H9 (cell line): ENCODE results near the gene FBXO10. TPM values are rescaled to one million over a fixed set of nuclear protein-coding genes. Genes with fewer than 3 reads are reported as not detected.

Experiments
- DNase-seq: peaks from one replicate; pipeline ENCODE4 v3.0.0-alpha.2; 2017
- H2AFZ ChIP-seq: one replicate; pipeline ENCODE4 v1.6.1; 2013; ENCODE audit warnings: mild to moderate bottlenecking, low read length, control low read depth, moderate library complexity
- H2AK5ac ChIP-seq: 2 replicates; pipeline ENCODE4 v1.6.1; 2013; ENCODE audit warnings: low read length, control low read depth, mixed read lengths; ENCODE audit not compliant: insufficient read length
- H2BK120ac ChIP-seq: one replicate; pipeline ENCODE4 v1.6.1; 2013; ENCODE audit warnings: low read depth, mild to moderate bottlenecking, low read length, control low read depth, inconsistent platforms; ENCODE audit not compliant: poor library complexity, severe bottlenecking
- H2BK12ac ChIP-seq: 2 replicates; pipeline ENCODE4 v1.6.1; 2013; ENCODE audit warnings: low read length, control low read depth, mixed read lengths, low read depth; ENCODE audit not compliant: insufficient read length
- H2BK15ac ChIP-seq: 2 replicates; pipeline ENCODE4 v1.6.1; 2013; ENCODE audit warnings: low read depth, low read length, control low read depth
- H2BK20ac ChIP-seq: one replicate; pipeline ENCODE4 v1.6.1; 2013; ENCODE audit warnings: low read depth, mild to moderate bottlenecking, low read length, control low read depth, inconsistent platforms; ENCODE audit not compliant: poor library complexity, severe bottlenecking
- H2BK5ac ChIP-seq: 2 replicates; pipeline ENCODE4 v1.6.1; 2013; ENCODE audit warnings: low read length, control low read depth, mixed read lengths; ENCODE audit not compliant: insufficient read length
- H3K14ac ChIP-seq: 2 replicates; pipeline ENCODE4 v1.6.1; 2013; ENCODE audit warnings: low read length, control low read depth; ENCODE audit not compliant: insufficient read depth
- H3K18ac ChIP-seq: 2 replicates; pipeline ENCODE4 v1.6.1; 2013; ENCODE audit warnings: low read depth, mild to moderate bottlenecking, mixed read lengths, low read length, control low read depth; ENCODE audit not compliant: insufficient read length
- H3K23ac ChIP-seq: 2 replicates; pipeline ENCODE4 v1.6.1; 2013; ENCODE audit warnings: low read length, control low read depth, mixed read lengths, low read depth; ENCODE audit not compliant: insufficient read length
- H3K23me2 ChIP-seq: 2 replicates; pipeline ENCODE4 v1.6.1; 2013; ENCODE audit warnings: low read depth, mild to moderate bottlenecking, mixed read lengths, low read length, control low read depth; ENCODE audit not compliant: insufficient read length, poor library complexity, severe bottlenecking
- H3K27ac ChIP-seq: 2 replicates; pipeline ENCODE4 v1.5.1; 2013; ENCODE audit warnings: low read length, control low read depth, mixed read lengths, low read depth; ENCODE audit not compliant: insufficient read length
- H3K27me3 ChIP-seq: 2 replicates; pipeline ENCODE4 v1.6.1; 2013; ENCODE audit warnings: low read length, control low read depth, inconsistent platforms; ENCODE audit not compliant: insufficient read depth
- H3K4ac ChIP-seq: 2 replicates; pipeline ENCODE4 v1.6.1; 2013; ENCODE audit warnings: low read depth, mild to moderate bottlenecking, control low read depth, inconsistent platforms, low read length, moderate library complexity
- H3K4me1 ChIP-seq: 2 replicates; pipeline ENCODE4 v1.6.1; 2013; ENCODE audit warnings: low read length, control low read depth, inconsistent platforms; ENCODE audit not compliant: insufficient read depth
- H3K4me2 ChIP-seq: 2 replicates; pipeline ENCODE4 v1.6.1; 2013; ENCODE audit warnings: low read length, control low read depth, mixed read lengths; ENCODE audit not compliant: insufficient read length, insufficient read depth
- H3K56ac ChIP-seq: 2 replicates; pipeline ENCODE4 v1.6.1; 2013; ENCODE audit warnings: low read depth, mild to moderate bottlenecking, mixed read lengths, low read length, control low read depth; ENCODE audit not compliant: insufficient read length
- H3K79me1 ChIP-seq: 2 replicates; pipeline ENCODE4 v1.6.1; 2013; ENCODE audit warnings: low read depth, mild to moderate bottlenecking, moderate library complexity, low read length, control low read depth, inconsistent platforms; ENCODE audit not compliant: insufficient read depth, poor library complexity, severe bottlenecking
- H3K79me2 ChIP-seq: 2 replicates; pipeline ENCODE4 v1.6.1; 2013; ENCODE audit warnings: low read length, control low read depth, inconsistent platforms; ENCODE audit not compliant: insufficient read depth
- H3K9ac ChIP-seq: 2 replicates; pipeline ENCODE4 v1.6.1; 2013; ENCODE audit warnings: low read length, control low read depth, mixed read lengths; ENCODE audit not compliant: insufficient read length; ENCODE audit errors: extremely low read depth
- H3K9me3 ChIP-seq: one replicate; pipeline ENCODE4 v1.6.1; 2013; ENCODE audit warnings: low read depth, low read length, inconsistent platforms; ENCODE audit not compliant: control insufficient read depth
- H3T11ph ChIP-seq: one replicate; pipeline ENCODE4 v1.6.1; 2013; ENCODE audit warnings: mild to moderate bottlenecking, low read length, control low read depth, inconsistent platforms
- H4K20me1 ChIP-seq: one replicate; pipeline ENCODE4 v1.6.1; 2013; ENCODE audit not compliant: control insufficient read depth, insufficient read length, insufficient read depth
- H4K5ac ChIP-seq: 2 replicates; pipeline ENCODE4 v1.6.1; 2013; ENCODE audit warnings: low read depth, mild to moderate bottlenecking, mixed read lengths, low read length, control low read depth; ENCODE audit not compliant: insufficient read length
- H4K8ac ChIP-seq: replicated peaks from 2 replicates; pipeline ENCODE4 v1.6.1; 2013; ENCODE audit warnings: low read length, control low read depth, mixed read lengths, low read depth; ENCODE audit not compliant: insufficient read length
- H4K91ac ChIP-seq: 2 replicates; pipeline ENCODE4 v1.6.1; 2013; ENCODE audit warnings: low read depth, mild to moderate bottlenecking, moderate library complexity, mixed read lengths, low read length, control low read depth; ENCODE audit not compliant: insufficient read length
- H3K27ac Mint-ChIP-seq, 3 experiments: 2 replicates in 2 of 3; 3 replicates in 1 of 3; pipeline ENCODE4 v1.8.0; 2020 to 2021; ENCODE audit warnings: mixed read lengths in 3 of 3, mild to moderate bottlenecking in 1 of 3, moderate library complexity in 1 of 3
- H3K27me3 Mint-ChIP-seq: 2 replicates; pipeline ENCODE4 v1.8.0; 2021; ENCODE audit warnings: low read depth, mild to moderate bottlenecking, moderate library complexity, mixed read lengths
- H3K36me3 Mint-ChIP-seq, 3 experiments: 2 replicates in 2 of 3; 3 replicates in 1 of 3; pipeline ENCODE4 v1.8.0; 2020 to 2021; ENCODE audit warnings: low read depth in 3 of 3, mixed read lengths in 3 of 3; ENCODE audit not compliant: insufficient read depth in 1 of 3
- H3K4me1 Mint-ChIP-seq, 2 experiments: 2 replicates each; pipeline ENCODE4 v1.8.0; 2020; ENCODE audit warnings: mixed read lengths in 2 of 2
- H3K4me3 Mint-ChIP-seq, 2 experiments: 2 replicates in 1 of 2; 3 replicates in 1 of 2; pipeline ENCODE4 v1.8.0; 2020 to 2021; ENCODE audit warnings: mild to moderate bottlenecking in 2 of 2, mixed read lengths in 2 of 2, moderate library complexity in 1 of 2
- H3K9me3 Mint-ChIP-seq, 2 experiments: 2 replicates in 1 of 2; 3 replicates in 1 of 2; pipeline ENCODE4 v1.8.0; 2020; ENCODE audit warnings: mild to moderate bottlenecking in 2 of 2, mixed read lengths in 2 of 2, moderate library complexity in 1 of 2
- CTCF ChIP-seq: fragments of 200-600 bp; sonication (generic); conservative IDR thresholded peaks from 3 replicates; pipeline ENCODE4 v1.8.0; 2021; ENCODE audit warnings: antibody characterized with exemption, mild to moderate bottlenecking
- WGBS: extraction: QIAGEN DNeasy Blood & Tissue Kit; methylation state at CpG from one replicate; pipeline ENCODE4 v1.1.7; 2013; ENCODE audit warnings: missing lambda C conversion rate, low lambda C conversion rate, mixed read lengths; ENCODE audit not compliant: insufficient read length; ENCODE audit errors: extremely low coverage; 5-methylcytosine and 5-hydroxymethylcytosine counted together
- total RNA-seq: library from RNA; stranded (reverse); gene quantifications from 2 replicates; pipeline ENCODE4 v1.2.1, GENCODE V29; 2021

Gene FBXO10
- total RNA-seq, 1 experiment from 2014 or later: 16.8 TPM

- no peak for DNase-seq
- Mint-ChIP-seq H3K27me3 (no peaks in the 10 kb centered on the region), H3K27ac (no peak overlapping the region; a peak in 1 of 7 replicates), H3K4me3 (no peak overlapping the region), H3K36me3 (peaks cover 31 to 64% (median 55%) of the 10 kb centered on the region in 3 experiments; a peak in 6 of 7 replicates), H3K9me3 (no peaks in the 10 kb centered on the region), H3K4me1 (no peaks in the 10 kb centered on the region)
- Histone ChIP-seq H2AK5ac (no peak overlapping the region), H3K4ac (no peak overlapping the region), H4K8ac (no peak overlapping the region), H4K91ac (no peak overlapping the region), H3K23me2 (no peaks in the 10 kb centered on the region), H3K79me2 (peaks cover 3% of the 10 kb centered on the region; the same call in 1 of the 2 replicates), H3K56ac (no peak overlapping the region), H2BK12ac (no peak overlapping the region), H3K79me1 (peaks cover 7% of the 10 kb centered on the region), H3K9me3 (no peaks in the 10 kb centered on the region), H2BK20ac (no peak overlapping the region), H2AFZ (no peak overlapping the region), H4K20me1 (no peaks in the 10 kb centered on the region), H2BK5ac (no peak overlapping the region), H3K18ac (no peak overlapping the region), H3K9ac (no peak overlapping the region), H3T11ph (no peak overlapping the region), H3K4me1 (no peaks in the 10 kb centered on the region), H4K5ac (no peak overlapping the region), H3K4me2 (no peak overlapping the region), H3K14ac (no peak overlapping the region), H3K23ac (no peak overlapping the region), H3K27me3 (no peaks in the 10 kb centered on the region), H2BK15ac (no peak overlapping the region), H3K27ac (no peak overlapping the region), H2BK120ac (no peak overlapping the region)
- TF ChIP-seq CTCF: no peak
- no CpG with 5 or more reads among the region's 3 CpGs for WGBS
Observed at GRCh38 chr9:37583522-37584121, 7.4 kb upstream of the FBXO10 start.
